Measurements from ENCODE around the gene LCN12.

LCN12 gene

GRCh38 chr9:136945333-136946227 is 6.5 kb upstream of the LCN12 start:
- DNase-seq: no peak

- DNase-seq: no peak
Observed at GRCh38 chr9:136946228-136947027, 5.6 kb upstream of the LCN12 start.

- no peak for DNase-seq
Observed at GRCh38 chr9:136947028-136947891, 4.8 kb upstream of the LCN12 start.

GRCh38 chr9:136947955-136948510 is 4.0 kb upstream of the LCN12 start:
- DNase-seq: no peak

GRCh38 chr9:136949239-136949816 is 2.7 kb upstream of the LCN12 start:
- DNase-seq: no peak

- DNase-seq: peak; percentile 98
Observed at GRCh38 chr9:136949817-136950655, 2.0 kb upstream of the LCN12 start.

- no peak for DNase-seq
Observed at GRCh38 chr9:136950656-136951276, 1.3 kb upstream of the LCN12 start.

- DNase-seq: no peak
Observed at GRCh38 chr9:136952321-136952850, 313 bp downstream of the LCN12 start.

GRCh38 chr9:136952876-136953770 is 1.1 kb downstream of the LCN12 start:
- no peak for DNase-seq

GRCh38 chr9:136953771-136954269 is 1.7 kb downstream of the LCN12 start:
- no peak for DNase-seq

GRCh38 chr9:136954270-136955083 is 2.4 kb downstream of the LCN12 start:
- no peak for DNase-seq

GRCh38 chr9:136955202-136955942 is 3.3 kb downstream of the LCN12 start:
- DNase-seq: no peak

GRCh38 chr9:136955943-136956335 is 3.9 kb downstream of the LCN12 start:
- no peak for DNase-seq

GRCh38 chr9:136956604-136957003 is 4.5 kb downstream of the LCN12 start:
- no peak for DNase-seq

- DNase-seq: no peak
Observed at GRCh38 chr9:136957461-136957860, 5.4 kb downstream of the LCN12 start.

GRCh38 chr9:136957901-136958300 is 5.8 kb downstream of the LCN12 start:
- no peak for DNase-seq

- DNase-seq: no peak
Observed at GRCh38 chr9:136958473-136958872, 6.4 kb downstream of the LCN12 start.
